Prostate gland (tissue), 2 donors: Measurements from ENCODE around the gene KRTAP10-11. TPM values are rescaled to one million over a fixed set of nuclear protein-coding genes. Genes with fewer than 3 reads are reported as not detected.

Experiments used
- DNase-seq: peaks from one replicate; pipeline ENCODE4 v3.0.0-alpha.2; 2019; ENCODE audit warnings: low spot score
- H3K27ac ChIP-seq, 2 donors: fragments of 200-600 bp; sonication (generic); 2 replicates each; pipeline ENCODE4 v1.5.1; 2017 to 2019
- H3K27me3 ChIP-seq: fragments of 200-600 bp; sonication (generic); replicated peaks from 2 replicates; pipeline ENCODE4 v1.5.1; 2019; ENCODE audit not compliant: insufficient read depth
- H3K36me3 ChIP-seq, 2 donors: fragments of 200-600 bp; sonication (generic); 1 replicate in 1 of 2; 2 replicates in 1 of 2; pipeline versions ENCODE4 v1.5.1 to v1.8.1; 2017 to 2019
- H3K4me1 ChIP-seq: fragments of 200-600 bp; sonication (generic); replicated peaks from 2 replicates; pipeline ENCODE4 v1.5.1; 2019
- H3K4me3 ChIP-seq, 2 donors: fragments of 200-600 bp; sonication (generic); 2 replicates each; pipeline ENCODE4 v1.5.1; 2017 to 2019
- H3K9me3 ChIP-seq: fragments of 200-600 bp; sonication (generic); 2 replicates; pipeline ENCODE4 v1.5.1; 2017
- CTCF ChIP-seq, 4 experiments: fragments of 200-600 bp in 2 of 4; fragments of 450-650 bp in 2 of 4; sonication (generic) in 2 of 4; IDR thresholded peaks; 1 replicate in 3 of 4; 2 replicates in 1 of 4; pipeline ENCODE4 v1.5.1; 2016 to 2019; ENCODE audit warnings: antibody characterized with exemption in 4 of 4, mild to moderate bottlenecking in 2 of 4, moderate library complexity in 2 of 4
- POLR2A ChIP-seq: fragments of 450-650 bp; IDR thresholded peaks from one replicate; pipeline ENCODE4 v1.6.1; 2016; ENCODE audit warnings: antibody characterized with exemption, mild to moderate bottlenecking
- POLR2AphosphoS5 ChIP-seq: sonication (generic); formaldehyde crosslinking; IDR thresholded peaks from one replicate; pipeline ENCODE4 v1.6.1; 2017; ENCODE audit warnings: antibody characterized with exemption
- WGBS: methylation state at CpG from one replicate; pipeline ENCODE4 v1.1.5; 2018; 5-methylcytosine and 5-hydroxymethylcytosine counted together
- intact Hi-C: fragments of 100-400 bp; cut with DNase I; formaldehyde crosslinking; loops from one replicate; pipeline ENCODE4 v1.14.2; 2022
- small RNA-seq, 2 donors: library from RNA; depleted of rRNA; stranded (forward); fragments of <200 nt; gene quantifications; one replicate each; pipeline ENCODE3, GENCODE V24; 2016
- total RNA-seq, 2 donors: library from RNA; depleted of rRNA; stranded (reverse); fragments of >200 nt; gene quantifications; one replicate each; pipeline ENCODE4 v1.1.0, GENCODE V29; 2016

The KRTAP10-11 gene
- total RNA-seq, 2 donors from 2014 or later = not detected

- intact Hi-C loops = no loop called here
- no peak overlapping the region for H3K27ac ChIP-seq
- 71% methylated on average over 10 of the region's 10 CpGs for WGBS
- DNase-seq = no peak
- no peaks in the 10 kb centered on the region for H3K4me1 ChIP-seq
- TF ChIP-seq CTCF (IDR thresholded peaks at IDR 0.05) (no peak), POLR2AphosphoS5 (no peak), POLR2A (no peak)
- H3K9me3 ChIP-seq = no peaks in the 10 kb centered on the region
- no peak overlapping the region for H3K4me3 ChIP-seq
- H3K36me3 ChIP-seq = no peaks in the 10 kb centered on the region
- peaks cover 14% of the 10 kb centered on the region for H3K27me3 ChIP-seq
Observed at GRCh38 chr21:44696572-44696971, 50.4 kb downstream of the KRTAP10-11 start.

Small RNA genes lying within 50 kb of the gene (small RNA-seq; reads per million reads assigned to genes)
- 0 reads per million in 2 donors for gene KRTAP12-6P

Other genes starting within 250 kb of the KRTAP10-11 start
- gene LRRC3, start 190.9 kb upstream of the KRTAP10-11 start, total RNA-seq = 1 to 10 TPM; 1.6 to 7.1 TPM
- not detected for gene KRTAP10-1, start 106.2 kb upstream of the KRTAP10-11 start, total RNA-seq
- gene KRTAP10-2, start 94.9 kb upstream of the KRTAP10-11 start, total RNA-seq = not detected
- not detected for gene KRTAP10-3, start 87.6 kb upstream of the KRTAP10-11 start, total RNA-seq
- gene KRTAP10-4, start 72.7 kb upstream of the KRTAP10-11 start, total RNA-seq = not detected
- gene KRTAP10-5, start 65.8 kb upstream of the KRTAP10-11 start, total RNA-seq = not detected
- not detected for gene KRTAP10-6, start 53.9 kb upstream of the KRTAP10-11 start, total RNA-seq
- not detected for gene KRTAP10-7, start 45.8 kb upstream of the KRTAP10-11 start, total RNA-seq
- gene KRTAP10-8, start 34.3 kb upstream of the KRTAP10-11 start, total RNA-seq = not detected
- gene KRTAP10-9, start 19.3 kb upstream of the KRTAP10-11 start, total RNA-seq = not detected
- not detected for gene KRTAP10-10, start 9.1 kb upstream of the KRTAP10-11 start, total RNA-seq
- not detected for gene KRTAP12-4, start 8.2 kb downstream of the KRTAP10-11 start, total RNA-seq
- not detected for gene KRTAP12-3, start 11.5 kb downstream of the KRTAP10-11 start, total RNA-seq
- not detected for gene KRTAP12-2, start 20.5 kb downstream of the KRTAP10-11 start, total RNA-seq
- not detected for gene KRTAP12-1, start 35.7 kb downstream of the KRTAP10-11 start, total RNA-seq
- gene KRTAP10-12, start 50.8 kb downstream of the KRTAP10-11 start, total RNA-seq = not detected
- gene TSPEAR, start 65.2 kb downstream of the KRTAP10-11 start, total RNA-seq = under 1 TPM in 1 of 2 donors, not detected in 1; 0.85 TPM
- gene UBE2G2, start 155.4 kb downstream of the KRTAP10-11 start, total RNA-seq = 10 to 100 TPM; 46.9 to 75.7 TPM
- gene SUMO3, start 171.6 kb downstream of the KRTAP10-11 start, total RNA-seq = 10 to 100 TPM; 78.3 to 92.2 TPM
- 100 to 1,000 TPM; 216 to 244 TPM for gene PTTG1IP, start 227.3 kb downstream of the KRTAP10-11 start, total RNA-seq